HG02623 (cell line): ENCODE data around the gene CCL16.
"Not testable (repeated sequence)": the region's sequence is repeated elsewhere in the genome, so short reads cannot be mapped to it uniquely, and the experiment has no call there.

Experiments used
- ATAC-seq: cut with Tn5 transposase; IDR thresholded peaks from one replicate; pipeline ENCODE4 v1.9.1; 2021; ENCODE audit warnings: moderate library complexity; ENCODE audit not compliant: unreplicated experiment

The CCL16 gene

DNA sequence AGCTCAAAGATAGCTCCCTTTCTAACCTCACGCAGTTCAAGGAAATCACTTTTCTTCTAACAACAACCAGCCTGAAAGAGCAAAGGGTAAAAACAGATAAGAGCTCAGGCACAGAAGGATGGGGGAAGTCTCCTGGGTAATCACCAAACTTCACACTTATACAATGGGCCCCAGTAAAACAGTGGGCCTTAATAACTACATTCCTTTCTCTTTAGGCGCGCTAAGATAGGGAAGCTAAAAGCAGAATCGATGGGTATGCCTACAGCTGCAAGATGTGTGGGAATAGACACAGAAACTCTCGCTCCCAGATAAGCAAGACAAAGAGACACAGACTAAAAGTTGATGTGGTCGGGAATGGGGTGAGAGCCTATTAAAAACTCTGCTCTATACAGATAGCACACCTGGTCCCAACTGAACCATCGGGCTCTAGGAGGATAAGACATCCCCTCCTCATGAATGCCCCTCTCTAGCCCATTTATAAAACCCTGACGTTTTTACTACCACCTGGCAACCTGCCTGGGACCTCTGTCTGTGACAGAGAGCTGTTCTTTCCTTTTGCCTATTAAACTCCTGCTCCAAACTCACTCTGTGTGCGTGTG, 38.6 kb downstream of the CCL16 start:
- ATAC-seq, result no peak

DNA sequence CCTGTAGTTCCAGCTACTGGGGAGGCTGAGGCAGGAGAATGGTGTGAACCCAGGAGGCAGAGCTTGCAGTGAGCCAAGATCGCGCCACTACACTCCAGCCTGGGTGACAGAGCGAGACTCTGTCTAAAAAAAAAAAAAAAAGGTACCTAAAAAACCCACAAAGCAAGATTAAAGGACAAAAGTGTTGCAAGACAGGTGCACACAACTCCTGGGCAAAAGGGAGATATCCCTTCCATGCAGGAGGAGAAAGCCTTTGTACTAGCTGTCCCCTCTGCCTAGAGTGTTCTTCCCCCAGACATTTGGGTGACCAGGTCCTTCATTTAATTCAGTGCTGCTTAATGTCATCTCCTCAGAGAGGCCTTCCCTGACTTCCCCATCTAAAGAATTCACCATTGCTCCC, 42.8 kb downstream of the CCL16 start:
- ATAC-seq, result not testable (repeated sequence)

DNA sequence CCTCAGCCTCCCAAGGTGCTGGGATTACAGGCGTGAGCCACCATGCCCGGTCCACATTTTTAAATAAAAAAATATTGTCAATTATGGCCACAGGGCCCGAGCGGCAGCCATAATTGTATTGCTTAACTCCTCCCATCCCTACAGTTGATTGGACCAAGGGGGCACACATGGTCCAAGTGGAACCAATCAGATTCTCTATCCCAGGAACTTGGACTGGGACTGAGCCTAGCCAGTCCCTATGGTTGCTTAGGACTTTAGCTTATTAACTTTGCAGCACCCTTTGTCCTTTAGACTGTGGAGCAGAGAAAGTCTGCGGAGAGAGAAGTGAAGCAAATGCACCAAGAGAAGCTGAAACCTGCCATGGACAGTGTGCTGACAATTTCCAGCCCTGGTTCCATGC, 45.2 kb downstream of the CCL16 start:
- no peak for ATAC-seq

DNA sequence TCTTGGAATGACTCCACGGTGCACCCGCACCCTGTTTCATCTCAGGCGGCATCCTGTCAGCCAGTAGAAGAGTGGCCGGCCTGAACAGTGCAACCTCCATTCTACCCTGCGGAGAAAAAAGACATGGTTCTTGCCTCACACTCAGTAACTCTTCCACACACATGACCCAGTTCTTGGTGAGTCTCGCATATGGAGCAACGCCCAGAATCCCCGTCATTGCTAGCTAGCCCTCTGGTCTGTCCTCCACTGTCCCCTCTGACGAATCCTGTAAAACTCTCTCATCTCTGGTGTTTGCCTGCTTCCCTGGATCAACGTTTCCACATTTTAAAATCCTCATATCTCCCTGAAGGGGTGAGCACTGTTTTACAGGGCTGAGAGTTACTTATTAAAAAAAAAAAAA, 46.5 kb downstream of the CCL16 start:
- no peak for ATAC-seq

DNA sequence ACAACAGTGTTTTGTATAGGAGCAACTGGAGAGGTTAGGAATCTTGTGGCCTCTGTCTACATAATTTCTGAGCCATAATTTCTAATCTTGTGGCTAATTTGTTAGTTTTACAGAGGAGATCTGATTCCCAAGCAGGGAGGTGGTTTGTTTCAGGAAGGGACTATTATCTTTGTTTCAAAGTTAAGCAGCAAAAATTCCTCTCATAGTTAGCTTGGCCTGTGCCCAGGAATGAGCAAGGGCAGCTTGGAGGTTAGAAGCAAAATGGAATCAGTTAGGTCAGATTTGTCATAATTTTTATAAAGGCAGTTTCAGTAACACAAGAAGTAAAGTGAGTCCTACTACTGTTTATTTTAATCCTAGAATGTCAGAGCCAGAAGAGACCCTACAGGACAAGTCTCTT, 48.7 kb downstream of the CCL16 start:
- no peak for ATAC-seq

DNA sequence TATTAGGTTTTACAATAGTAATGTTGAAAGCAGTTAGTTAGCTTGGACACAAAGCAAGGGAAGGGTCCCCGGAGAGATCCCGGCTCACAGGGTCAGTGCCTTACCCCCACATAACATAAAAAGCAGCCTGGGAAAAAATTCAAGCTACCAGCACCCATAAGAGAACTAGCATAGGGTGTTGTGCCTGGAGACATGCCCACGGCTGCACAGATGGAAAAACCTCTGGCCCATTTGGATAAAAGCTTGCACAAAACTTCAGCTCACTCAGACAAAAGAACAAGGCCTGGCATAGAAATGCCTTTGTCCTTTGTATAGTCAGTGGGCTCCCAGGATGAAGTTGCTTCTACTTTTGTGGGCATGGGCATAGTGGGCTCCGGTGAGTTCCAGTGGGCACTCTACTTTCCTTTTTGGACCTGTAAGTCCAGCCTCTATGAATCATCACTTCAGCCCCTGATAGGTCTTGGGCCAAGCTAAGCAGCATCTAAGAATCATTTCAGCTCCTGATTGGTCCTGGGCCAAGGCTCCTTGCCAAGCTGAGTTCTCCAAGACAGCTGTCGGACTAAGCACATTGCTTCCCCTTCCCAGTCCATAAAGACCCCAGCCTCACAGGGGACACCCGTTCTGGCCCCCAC, 49.4 kb downstream of the CCL16 start:
- no peak for ATAC-seq

DNA sequence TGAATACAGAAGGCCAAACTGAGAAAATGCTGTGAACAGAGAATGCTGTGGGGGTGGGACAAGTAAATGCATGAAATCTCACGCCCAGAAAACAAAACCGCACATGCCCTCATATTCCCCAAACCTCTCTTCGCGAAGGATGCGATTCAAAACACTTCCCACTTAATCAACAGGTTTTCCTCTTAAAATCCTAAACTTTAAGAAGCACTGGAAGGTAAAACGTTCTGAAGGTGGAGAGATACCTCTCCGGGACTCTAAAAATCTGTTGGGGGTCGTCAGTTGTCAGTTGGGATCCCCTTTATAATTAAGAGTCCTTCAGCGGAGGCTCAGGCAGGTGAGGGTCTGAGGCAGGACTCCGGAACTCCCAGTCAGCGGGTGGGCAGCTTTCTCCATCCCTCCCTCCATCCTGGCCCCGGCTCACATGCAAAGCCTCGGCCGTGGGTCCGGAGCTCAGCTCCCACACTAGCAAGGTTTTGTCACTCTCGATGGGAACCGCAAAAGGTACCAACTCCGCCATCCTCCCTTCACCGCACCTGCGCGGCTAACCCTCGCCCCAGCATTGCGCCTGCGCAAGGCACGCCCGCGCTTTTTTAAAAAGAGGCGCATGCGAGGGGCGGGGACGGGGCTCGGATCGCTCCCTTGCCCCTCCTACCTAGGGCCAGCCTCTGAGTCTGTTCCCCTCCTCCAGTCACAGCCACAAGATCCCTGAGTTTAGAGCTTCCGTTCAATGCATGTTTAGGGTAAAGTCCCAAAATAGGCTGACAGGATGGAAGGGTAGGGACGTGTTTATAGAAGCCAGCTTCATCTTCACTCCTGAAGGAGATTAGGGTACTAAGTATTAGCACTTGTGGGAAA, 50.9 kb downstream of the CCL16 start, which contains the start of gene RDM1:
Gene RDM1 (minus strand): TSS at position 563 of the 855 bp plus-strand sequence. CDS start 46 bp downstream, at position 517.
- peak; percentile 41 for ATAC-seq

DNA sequence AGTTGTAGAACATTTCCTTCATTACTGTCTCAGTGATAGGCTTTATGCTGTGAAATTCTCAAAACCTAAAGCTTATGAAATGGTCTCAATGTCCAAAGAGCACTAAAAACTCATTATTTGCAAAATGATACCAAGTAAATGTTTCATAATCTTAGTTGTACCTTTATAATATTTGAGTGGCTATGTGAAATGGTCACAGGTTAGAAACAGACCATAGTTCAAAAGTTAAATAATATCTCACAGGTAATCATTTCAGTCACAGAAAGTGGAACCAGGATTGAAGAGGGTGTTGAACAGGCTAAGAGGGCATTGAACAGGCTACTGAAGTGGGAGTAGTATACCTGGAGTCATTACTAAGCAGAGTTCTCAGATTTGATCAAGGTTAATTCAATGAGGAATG, 53.6 kb downstream of the CCL16 start:
- no peak for ATAC-seq
